GM12878 (cell line): ENCODE measurements around the gene ZBTB5. TPM values are rescaled to one million over a fixed set of nuclear protein-coding genes. Genes with fewer than 3 reads are reported as not detected.

Experiments
- ATF7 ChIP-seq: fragments of 450-650 bp; IDR thresholded peaks from 2 replicates; pipeline ENCODE4 v1.6.1; 2016; ENCODE audit warnings: low read depth, mild to moderate bottlenecking
- CBX5 ChIP-seq: sonication (generic); IDR thresholded peaks from 2 replicates; pipeline ENCODE4 v1.6.1; 2016; ENCODE audit warnings: low read depth, moderate library complexity, mild to moderate bottlenecking, inconsistent platforms
- CEBPB ChIP-seq, 2 experiments: fragments of 150-350 bp in 1 of 2; IDR thresholded peaks; 2 replicates each; pipeline ENCODE4 v1.6.1; 2012 to 2014; ENCODE audit warnings: low read depth in 2 of 2, low read length in 2 of 2, borderline replicate concordance in 1 of 2, inconsistent platforms in 1 of 2
- FOXM1 ChIP-seq: IDR thresholded peaks from 2 replicates; pipeline ENCODE4 v1.6.1; 2012; ENCODE audit warnings: low read depth, mild to moderate bottlenecking, inconsistent platforms, low read length, moderate library complexity
- HDGF ChIP-seq: fragments of 450-650 bp; IDR thresholded peaks from 2 replicates; pipeline ENCODE4 v1.6.1; 2016; ENCODE audit warnings: antibody characterized with exemption
- KAT2A ChIP-seq: conservative IDR thresholded peaks from 2 replicates; pipeline ENCODE4 v1.6.1; 2011; ENCODE audit warnings: low read depth, low read length; ENCODE audit not compliant: control insufficient read depth
- KLF5 ChIP-seq: fragments of 450-650 bp; IDR thresholded peaks from 2 replicates; pipeline ENCODE4 v1.6.1; 2014; ENCODE audit warnings: mild to moderate bottlenecking; ENCODE audit not compliant: partially characterized antibody
- NBN ChIP-seq: fragments of 450-650 bp; IDR thresholded peaks from 2 replicates; pipeline ENCODE4 v1.6.1; 2016
- NFXL1 ChIP-seq: fragments of 450-650 bp; IDR thresholded peaks from 2 replicates; pipeline ENCODE4 v1.6.1; 2017; ENCODE audit warnings: antibody characterized with exemption, mild to moderate bottlenecking, borderline replicate concordance
- NR2C2 ChIP-seq: IDR thresholded peaks from 2 replicates; pipeline ENCODE4 v1.6.1; 2011; ENCODE audit warnings: borderline replicate concordance, low read depth; ENCODE audit not compliant: control insufficient read depth, insufficient read length
- RB1 ChIP-seq: fragments of 450-650 bp; formaldehyde crosslinking; IDR thresholded peaks from 2 replicates; pipeline ENCODE4 v1.6.1; 2017; ENCODE audit warnings: mild to moderate bottlenecking, borderline replicate concordance
- TAF1 ChIP-seq: IDR thresholded peaks from 2 replicates; pipeline ENCODE4 v1.6.1; 2011; ENCODE audit warnings: mild to moderate bottlenecking, low read depth, low read length, borderline replicate concordance
- polyA plus RNA-seq, 11 experiments: library from polyadenylated mRNA; depleted of rRNA in 4 of 11; unstranded in 6 of 11; stranded (reverse) in 5 of 11; fragments of >200 nt; fragmentation: Nextera tagmentation in 4 of 11; fragmentation: Illumina TruSeq in 1 of 11; extraction: Ambion mirVana in 4 of 11; extraction: Trizol in 1 of 11; gene quantifications; 1 replicate in 1 of 11; 2 replicates in 10 of 11; pipeline versions ENCODE4 v1.2.1 to v1.2.3, GENCODE V29; 2011 to 2016; ENCODE audit warnings: inconsistent platforms in 2 of 11, missing spikeins in 2 of 11, low read depth in 1 of 11
- total RNA-seq, 4 experiments: library from RNA; depleted of rRNA in 3 of 4; stranded (reverse); fragments of >200 nt in 3 of 4; fragmentation: Illumina TruSeq in 1 of 4; extraction: Trizol in 1 of 4; gene quantifications; 2 replicates each; pipeline versions ENCODE4 v1.2.1 to v1.2.3, GENCODE V29; 2013 to 2021
- TF ChIP-seq, protein P1 (sequence below): IDR thresholded peaks from 2 replicates; pipeline ENCODE4 v1.6.1; 2011; ENCODE audit warnings: borderline replicate concordance, low read depth, mild to moderate bottlenecking, moderate library complexity, low read length; ENCODE audit not compliant: insufficient read depth, poor library complexity, severe bottlenecking
- TF ChIP-seq, protein P2 (sequence below): fragments of 450-650 bp; conservative IDR thresholded peaks from 2 replicates; pipeline ENCODE4 v1.6.1; 2017; ENCODE audit warnings: mild to moderate bottlenecking, moderate library complexity
- TF ChIP-seq, protein P3 (sequence below): IDR thresholded peaks from 2 replicates; pipeline ENCODE4 v1.6.1; 2012; ENCODE audit warnings: improper control_type of control experiment, low read depth, low read length; ENCODE audit not compliant: insufficient replicate concordance
- TF ChIP-seq, protein P4 (sequence below): fragments of 450-650 bp; IDR thresholded peaks from 2 replicates; pipeline ENCODE4 v1.6.1; 2018; ENCODE audit warnings: borderline replicate concordance, mild to moderate bottlenecking; ENCODE audit not compliant: partially characterized antibody

Gene ZBTB5
- total and polyA plus RNA-seq, 10 of the 15 experiments (the other 5 are each of a cell fraction or from before 2014, with no cell fraction given) = 1.4 to 32.5 (median 12.1) TPM

DNA sequence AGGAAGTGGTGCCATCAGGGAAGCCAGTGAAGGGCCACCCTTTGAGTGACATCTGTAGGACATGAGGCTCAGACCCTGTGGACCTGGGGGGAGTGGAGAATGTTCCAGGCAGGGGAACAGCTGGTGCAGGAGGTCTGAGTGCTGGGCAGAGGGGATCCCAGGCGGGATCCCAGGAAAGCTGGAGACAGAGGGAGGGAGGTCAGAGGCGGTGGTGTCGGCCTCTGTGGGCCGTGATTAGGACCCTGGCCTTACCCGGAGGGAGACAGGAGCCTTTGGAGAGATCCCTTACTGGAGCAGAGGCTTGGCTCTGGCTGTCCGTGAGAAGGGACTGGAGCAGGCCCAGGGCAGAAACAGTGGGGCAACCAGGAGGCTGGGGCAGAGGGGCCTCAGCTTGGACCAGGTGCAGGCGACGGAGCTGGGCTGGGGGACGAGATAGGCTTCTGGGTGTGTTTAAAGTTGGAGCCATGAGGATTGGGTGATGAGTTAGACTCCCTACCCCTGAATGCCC is 54.8 kb downstream of the ZBTB5 start (continued):
- TF ChIP-seq, protein P1, sequence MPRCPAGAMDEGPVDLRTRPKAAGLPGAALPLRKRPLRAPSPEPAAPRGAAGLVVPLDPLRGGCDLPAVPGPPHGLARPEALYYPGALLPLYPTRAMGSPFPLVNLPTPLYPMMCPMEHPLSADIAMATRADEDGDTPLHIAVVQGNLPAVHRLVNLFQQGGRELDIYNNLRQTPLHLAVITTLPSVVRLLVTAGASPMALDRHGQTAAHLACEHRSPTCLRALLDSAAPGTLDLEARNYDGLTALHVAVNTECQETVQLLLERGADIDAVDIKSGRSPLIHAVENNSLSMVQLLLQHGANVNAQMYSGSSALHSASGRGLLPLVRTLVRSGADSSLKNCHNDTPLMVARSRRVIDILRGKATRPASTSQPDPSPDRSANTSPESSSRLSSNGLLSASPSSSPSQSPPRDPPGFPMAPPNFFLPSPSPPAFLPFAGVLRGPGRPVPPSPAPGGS = no peak
- TF ChIP-seq CBX5 = no peak
- no peak for TF ChIP-seq TAF1
- no peak for TF ChIP-seq NR2C2
- TF ChIP-seq KLF5 = no peak
- TF ChIP-seq, protein P2, sequence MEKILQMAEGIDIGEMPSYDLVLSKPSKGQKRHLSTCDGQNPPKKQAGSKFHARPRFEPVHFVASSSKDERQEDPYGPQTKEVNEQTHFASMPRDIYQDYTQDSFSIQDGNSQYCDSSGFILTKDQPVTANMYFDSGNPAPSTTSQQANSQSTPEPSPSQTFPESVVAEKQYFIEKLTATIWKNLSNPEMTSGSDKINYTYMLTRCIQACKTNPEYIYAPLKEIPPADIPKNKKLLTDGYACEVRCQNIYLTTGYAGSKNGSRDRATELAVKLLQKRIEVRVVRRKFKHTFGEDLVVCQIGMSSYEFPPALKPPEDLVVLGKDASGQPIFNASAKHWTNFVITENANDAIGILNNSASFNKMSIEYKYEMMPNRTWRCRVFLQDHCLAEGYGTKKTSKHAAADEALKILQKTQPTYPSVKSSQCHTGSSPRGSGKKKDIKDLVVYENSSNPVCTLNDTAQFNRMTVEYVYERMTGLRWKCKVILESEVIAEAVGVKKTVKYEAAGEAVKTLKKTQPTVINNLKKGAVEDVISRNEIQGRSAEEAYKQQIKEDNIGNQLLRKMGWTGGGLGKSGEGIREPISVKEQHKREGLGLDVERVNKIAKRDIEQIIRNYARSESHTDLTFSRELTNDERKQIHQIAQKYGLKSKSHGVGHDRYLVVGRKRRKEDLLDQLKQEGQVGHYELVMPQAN = no peak
- no peak for TF ChIP-seq KAT2A
- no peak for TF ChIP-seq FOXM1
- TF ChIP-seq, protein P3, sequence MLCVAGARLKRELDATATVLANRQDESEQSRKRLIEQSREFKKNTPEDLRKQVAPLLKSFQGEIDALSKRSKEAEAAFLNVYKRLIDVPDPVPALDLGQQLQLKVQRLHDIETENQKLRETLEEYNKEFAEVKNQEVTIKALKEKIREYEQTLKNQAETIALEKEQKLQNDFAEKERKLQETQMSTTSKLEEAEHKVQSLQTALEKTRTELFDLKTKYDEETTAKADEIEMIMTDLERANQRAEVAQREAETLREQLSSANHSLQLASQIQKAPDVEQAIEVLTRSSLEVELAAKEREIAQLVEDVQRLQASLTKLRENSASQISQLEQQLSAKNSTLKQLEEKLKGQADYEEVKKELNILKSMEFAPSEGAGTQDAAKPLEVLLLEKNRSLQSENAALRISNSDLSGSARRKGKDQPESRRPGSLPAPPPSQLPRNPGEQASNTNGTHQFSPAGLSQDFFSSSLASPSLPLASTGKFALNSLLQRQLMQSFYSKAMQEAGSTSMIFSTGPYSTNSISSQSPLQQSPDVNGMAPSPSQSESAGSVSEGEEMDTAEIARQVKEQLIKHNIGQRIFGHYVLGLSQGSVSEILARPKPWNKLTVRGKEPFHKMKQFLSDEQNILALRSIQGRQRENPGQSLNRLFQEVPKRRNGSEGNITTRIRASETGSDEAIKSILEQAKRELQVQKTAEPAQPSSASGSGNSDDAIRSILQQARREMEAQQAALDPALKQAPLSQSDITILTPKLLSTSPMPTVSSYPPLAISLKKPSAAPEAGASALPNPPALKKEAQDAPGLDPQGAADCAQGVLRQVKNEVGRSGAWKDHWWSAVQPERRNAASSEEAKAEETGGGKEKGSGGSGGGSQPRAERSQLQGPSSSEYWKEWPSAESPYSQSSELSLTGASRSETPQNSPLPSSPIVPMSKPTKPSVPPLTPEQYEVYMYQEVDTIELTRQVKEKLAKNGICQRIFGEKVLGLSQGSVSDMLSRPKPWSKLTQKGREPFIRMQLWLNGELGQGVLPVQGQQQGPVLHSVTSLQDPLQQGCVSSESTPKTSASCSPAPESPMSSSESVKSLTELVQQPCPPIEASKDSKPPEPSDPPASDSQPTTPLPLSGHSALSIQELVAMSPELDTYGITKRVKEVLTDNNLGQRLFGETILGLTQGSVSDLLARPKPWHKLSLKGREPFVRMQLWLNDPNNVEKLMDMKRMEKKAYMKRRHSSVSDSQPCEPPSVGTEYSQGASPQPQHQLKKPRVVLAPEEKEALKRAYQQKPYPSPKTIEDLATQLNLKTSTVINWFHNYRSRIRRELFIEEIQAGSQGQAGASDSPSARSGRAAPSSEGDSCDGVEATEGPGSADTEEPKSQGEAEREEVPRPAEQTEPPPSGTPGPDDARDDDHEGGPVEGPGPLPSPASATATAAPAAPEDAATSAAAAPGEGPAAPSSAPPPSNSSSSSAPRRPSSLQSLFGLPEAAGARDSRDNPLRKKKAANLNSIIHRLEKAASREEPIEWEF = no peak
- 0 out of 2 replicates have a peak, but pooled peaks have one; percentile 32 for TF ChIP-seq HDGF
- TF ChIP-seq, protein P4, sequence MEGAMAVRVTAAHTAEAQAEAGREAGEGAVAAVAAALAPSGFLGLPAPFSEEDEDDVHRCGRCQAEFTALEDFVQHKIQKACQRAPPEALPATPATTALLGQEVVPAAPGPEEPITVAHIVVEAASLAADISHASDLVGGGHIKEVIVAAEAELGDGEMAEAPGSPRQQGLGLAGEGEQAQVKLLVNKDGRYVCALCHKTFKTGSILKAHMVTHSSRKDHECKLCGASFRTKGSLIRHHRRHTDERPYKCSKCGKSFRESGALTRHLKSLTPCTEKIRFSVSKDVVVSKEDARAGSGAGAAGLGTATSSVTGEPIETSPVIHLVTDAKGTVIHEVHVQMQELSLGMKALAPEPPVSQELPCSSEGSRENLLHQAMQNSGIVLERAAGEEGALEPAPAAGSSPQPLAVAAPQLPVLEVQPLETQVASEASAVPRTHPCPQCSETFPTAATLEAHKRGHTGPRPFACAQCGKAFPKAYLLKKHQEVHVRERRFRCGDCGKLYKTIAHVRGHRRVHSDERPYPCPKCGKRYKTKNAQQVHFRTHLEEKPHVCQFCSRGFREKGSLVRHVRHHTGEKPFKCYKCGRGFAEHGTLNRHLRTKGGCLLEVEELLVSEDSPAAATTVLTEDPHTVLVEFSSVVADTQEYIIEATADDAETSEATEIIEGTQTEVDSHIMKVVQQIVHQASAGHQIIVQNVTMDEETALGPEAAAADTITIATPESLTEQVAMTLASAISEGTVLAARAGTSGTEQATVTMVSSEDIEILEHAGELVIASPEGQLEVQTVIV = no peak
- no peak for TF ChIP-seq NBN
- no peak for TF ChIP-seq NFXL1
- TF ChIP-seq ATF7 = no peak
- no peak for TF ChIP-seq RB1
- TF ChIP-seq CEBPB (IDR thresholded peaks at IDR 0.05; ENCODE audit: borderline replicate concordance in 1 of 2, low read depth in 2 of 2, low read length in 2 of 2) = no peak
